Activated CD8-positive, alpha-beta memory T cell treated with anti-CD3 and anti-CD28 coated beads for 4 hours (primary cell): ENCODE measurements around the gene PDE4B.
"Not testable (repeated sequence)": the region's sequence is repeated elsewhere in the genome, so short reads cannot be mapped to it uniquely, and the experiment has no call there.

Experiments
- DNase-seq, 2 donors: peaks; one replicate each; pipeline ENCODE4 v3.0.0-alpha.2; 2020; ENCODE audit warnings: low read depth in 2 of 2

The PDE4B gene

DNA sequence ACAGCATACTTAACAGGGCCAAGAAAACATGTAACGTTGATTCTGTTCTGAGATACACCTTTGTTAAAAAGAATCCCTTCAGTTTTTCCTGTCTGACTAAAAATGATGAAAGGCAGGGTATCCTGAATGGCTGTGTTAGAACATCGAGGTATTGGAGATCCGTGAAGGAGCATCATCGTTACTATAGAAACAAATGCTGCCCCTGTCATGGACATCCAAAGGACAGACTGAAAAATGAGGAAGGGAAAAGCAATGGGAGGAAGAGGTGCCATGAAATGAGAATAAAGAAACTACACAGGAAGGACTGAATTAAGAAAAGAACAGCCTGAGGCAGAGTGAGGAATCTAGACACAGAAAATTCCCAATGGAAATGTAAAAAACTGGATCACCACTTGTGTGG, 257.9 kb downstream of the PDE4B start:
- DNase-seq = no peak

DNA sequence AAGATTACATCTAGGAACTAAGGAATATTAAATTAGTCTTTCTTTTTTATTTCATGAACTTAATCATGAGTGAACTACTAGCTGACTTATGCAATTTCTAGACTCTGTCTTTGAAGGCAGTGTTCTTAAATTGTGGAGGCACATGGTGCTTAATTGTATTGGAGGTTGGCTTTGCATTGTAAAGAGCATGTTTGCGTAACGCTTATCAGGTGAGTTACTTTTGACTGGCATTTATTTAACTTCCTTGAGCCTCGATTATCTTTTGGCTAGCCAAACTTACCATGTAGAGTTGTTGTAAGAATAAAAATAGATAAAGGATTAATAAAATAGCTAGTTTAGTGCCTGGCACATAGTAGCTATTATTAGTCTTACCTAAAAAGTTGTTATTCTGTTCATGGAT, 262.4 kb downstream of the PDE4B start:
- no peak for DNase-seq

DNA sequence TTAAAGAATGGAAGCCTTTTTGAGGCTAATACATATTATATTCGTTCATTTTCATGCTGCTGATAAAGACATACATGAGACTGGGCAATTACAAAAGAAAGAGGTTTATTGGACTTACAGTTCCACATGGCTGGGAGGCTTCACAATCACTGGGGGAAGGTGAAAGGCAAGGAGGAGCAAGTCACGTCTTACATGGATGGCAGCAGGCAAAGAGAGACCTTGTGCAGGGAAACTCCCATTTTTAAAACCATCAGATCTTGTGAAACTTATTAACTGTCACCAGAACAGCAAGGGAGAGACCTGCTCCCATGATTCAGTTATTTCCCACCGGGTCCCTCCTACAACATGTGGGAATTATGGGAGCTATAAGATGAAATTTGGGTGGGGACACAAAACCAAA, 264.8 kb downstream of the PDE4B start:
- DNase-seq = not testable (repeated sequence)

DNA sequence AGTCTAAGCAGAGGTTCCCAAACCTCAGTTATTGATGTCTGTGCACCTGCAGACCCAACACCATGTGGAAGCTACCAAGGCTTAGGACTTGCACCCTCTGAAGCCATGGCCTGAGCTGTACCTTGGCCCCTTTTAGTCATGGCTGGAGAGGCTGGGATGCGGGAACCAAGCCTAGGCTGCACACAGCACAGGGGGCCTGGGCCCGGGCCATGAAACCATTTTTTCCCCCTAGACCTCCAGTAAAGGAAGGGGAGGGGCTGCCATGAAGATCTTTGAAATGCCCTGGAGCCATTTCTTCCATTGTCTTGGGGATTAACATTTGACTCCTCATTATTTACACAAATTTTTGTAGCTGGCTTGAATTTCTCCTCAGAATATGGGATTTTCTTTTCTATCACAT, 265.9 kb downstream of the PDE4B start:
- no peak for DNase-seq

DNA sequence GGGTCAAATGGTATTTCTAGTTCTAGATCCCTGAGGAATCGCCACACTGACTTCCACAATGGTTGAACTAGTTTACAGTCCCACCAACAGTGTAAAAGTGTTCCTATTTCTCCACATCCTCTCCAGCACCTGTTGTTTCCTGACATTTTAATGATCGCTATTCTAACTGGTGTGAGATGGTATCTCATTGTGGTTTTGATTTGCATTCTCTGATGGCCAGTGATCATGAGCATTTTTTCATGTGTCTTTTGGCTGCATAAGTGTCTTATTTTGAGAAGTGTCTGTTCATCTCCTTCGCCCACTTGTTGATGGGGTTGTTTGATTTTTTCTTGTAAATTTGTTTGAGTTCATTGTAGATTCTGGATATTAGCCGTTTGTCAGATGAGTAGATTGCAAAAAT, 274.5 kb downstream of the PDE4B start:
- not testable (repeated sequence) for DNase-seq

DNA sequence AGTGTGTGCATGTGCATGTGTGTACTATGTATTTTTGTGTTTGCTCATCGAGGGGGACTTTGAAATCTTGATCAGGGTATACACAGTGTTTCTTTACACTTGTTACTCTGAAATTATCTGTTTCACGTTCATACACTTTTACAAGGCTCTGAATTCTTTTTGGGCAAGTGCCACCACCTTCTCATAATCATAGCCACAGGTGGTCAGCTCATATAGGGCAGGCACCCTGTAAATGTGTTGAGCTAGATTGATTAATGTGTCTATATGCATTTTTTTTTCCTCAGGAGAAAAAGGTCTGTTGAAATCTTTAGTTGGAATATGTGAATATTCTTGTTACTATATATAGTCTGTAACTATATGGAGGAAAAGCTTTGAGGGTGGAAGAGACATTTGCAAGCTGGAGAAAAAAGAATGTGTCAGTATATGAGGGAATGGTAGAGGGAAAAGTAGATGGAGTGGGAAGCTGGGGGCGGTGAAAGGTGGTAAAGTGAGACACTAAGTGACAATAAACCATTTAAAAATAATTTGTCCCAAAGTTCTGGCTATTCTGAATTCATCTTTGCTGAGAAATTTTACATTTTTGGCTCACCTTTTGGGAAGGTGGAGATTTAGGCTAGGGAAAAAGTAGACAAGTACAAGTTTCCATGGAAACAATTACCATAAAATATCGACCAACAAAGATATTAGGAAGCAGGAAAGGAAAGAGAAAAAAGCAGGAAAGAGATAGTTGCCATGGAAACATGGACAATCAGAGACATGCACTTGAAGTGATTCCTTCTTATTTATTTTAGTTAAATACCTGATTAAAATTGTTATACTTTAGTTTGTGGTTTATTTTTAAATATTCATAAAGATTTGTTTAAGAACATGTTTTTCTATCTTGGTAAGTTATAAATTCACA, 277.5 kb downstream of the PDE4B start:
- no peak for DNase-seq

DNA sequence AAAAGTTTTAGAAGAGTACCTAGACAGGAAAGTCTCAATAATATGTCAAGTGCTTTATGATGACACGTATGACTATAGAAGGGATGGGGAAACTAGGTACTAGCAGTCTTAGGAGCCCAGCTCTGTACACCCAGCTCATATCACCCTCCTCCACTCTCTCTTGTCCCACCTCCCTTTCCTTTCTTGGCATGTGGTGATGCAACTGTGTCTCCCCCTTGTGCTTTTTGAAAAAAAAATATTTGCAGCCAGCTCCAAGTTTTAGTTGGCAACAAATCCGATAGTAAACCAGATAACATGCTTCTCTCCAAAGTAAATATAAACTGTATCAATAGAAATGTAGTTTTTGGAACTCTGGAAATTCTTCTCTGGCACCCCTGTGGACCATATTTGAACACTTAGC, 280.7 kb downstream of the PDE4B start:
- no peak for DNase-seq

DNA sequence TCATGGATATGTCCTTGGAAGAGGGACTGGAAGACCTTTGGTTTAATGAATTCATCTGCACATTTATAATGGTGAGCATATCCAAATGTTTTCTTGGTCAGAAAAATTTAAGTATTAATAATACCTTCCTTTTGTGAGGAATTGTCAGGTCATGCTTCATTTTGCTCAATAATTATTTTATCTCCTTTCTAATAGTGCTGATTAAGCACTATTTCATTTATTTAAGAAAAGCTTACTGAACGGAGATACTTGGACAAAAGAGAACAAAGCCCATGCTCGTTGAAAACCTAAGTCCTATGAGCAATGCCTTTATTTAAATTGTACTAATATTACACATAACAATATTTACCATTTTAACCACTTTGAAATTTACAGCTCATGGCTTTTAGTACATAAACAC, 281.5 kb downstream of the PDE4B start:
- no peak for DNase-seq

DNA sequence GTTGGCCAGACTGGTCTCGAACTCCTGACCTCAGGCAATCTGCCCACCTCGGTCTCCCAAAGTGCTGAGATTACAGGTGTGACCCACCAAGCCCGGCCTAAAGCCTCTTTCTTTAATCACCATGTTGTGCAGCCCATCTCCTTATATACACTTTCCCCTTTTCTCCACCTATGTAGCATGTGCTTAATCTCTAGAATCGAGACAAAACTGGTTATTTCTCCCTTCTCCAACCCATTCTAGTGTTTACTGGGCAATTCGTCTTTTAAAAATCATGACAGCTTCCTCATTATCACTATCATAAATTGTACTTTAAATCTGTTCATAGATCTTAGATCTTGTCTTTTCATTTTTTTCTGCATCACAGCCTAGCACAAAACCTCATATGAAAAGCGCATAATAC, 285.7 kb downstream of the PDE4B start:
- DNase-seq = no peak

DNA sequence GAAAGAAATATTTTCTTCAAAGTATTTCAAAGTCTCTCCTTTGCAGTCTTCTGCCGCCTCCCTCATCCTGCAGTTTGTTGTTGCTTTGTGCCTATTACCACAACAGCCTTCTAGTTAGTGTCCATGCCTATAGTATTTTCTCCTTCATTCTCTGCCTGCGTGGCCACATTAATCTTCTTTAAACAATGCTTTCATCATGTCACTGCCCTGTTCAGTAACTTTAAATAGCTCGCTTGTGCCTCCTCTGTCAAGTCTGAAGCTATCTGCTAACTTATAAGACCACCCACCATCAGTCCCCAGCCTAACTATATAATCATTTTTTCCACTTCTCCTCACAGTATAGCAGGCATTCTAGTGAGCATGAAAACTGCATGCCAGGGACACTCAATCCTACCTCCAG, 290.3 kb downstream of the PDE4B start:
- DNase-seq = no peak

DNA sequence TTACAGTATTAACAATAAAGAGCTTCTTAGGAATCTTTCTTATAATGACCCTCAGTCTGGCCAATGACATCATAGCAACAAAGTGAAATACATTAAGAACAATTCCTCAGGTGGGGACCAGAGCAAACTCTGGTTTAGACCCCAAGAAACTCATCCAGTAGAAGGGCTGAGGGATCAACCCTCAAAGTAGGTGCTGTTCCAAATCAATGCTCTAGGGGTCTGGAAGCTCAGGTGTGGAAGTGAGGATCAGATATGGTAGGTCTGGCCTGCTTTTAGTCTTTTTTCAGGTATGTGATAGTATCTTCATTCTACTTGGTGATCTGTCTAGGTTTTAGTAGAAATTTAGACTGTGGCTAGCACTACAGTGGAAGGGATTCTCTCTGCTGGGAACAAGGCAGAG, 291.7 kb downstream of the PDE4B start:
- no peak for DNase-seq

DNA sequence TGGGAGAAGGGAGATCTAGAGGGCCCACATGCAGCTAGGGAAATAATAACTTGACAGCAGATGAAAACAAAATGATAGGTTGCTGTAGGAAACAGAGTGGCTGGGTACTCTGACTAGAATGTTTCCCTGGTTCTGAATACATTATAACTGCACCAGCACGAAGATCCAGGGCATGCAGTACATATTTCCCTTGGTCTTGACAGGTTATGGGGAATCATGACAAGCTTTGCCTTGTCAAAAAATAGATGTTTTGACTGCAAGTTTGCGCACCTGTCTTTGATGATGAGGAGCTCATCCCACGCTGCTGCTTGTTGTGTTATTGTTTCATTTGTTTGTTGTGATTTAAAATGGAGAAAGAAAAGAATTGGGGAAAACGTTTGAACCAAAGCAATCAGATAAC, 292.9 kb downstream of the PDE4B start:
- no peak for DNase-seq

DNA sequence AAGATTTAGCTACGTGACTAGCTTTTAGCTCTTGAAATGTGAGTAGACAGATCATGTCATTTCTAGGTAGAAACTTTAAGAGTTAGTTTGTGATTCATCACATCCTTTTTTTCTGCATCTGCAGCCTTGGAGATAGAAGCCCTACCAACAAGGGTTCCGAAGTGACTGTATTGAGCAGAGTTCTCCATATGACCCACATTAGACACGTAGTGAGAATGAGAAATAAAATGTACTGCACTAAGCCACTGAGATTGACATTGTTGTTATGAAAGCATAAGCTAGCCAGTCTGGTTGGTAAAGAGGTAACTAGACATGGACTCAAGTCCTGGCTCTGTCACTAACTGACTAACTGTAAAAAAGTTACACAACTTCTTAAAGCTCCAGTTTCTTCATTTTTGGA, 296.1 kb downstream of the PDE4B start:
- DNase-seq = no peak

DNA sequence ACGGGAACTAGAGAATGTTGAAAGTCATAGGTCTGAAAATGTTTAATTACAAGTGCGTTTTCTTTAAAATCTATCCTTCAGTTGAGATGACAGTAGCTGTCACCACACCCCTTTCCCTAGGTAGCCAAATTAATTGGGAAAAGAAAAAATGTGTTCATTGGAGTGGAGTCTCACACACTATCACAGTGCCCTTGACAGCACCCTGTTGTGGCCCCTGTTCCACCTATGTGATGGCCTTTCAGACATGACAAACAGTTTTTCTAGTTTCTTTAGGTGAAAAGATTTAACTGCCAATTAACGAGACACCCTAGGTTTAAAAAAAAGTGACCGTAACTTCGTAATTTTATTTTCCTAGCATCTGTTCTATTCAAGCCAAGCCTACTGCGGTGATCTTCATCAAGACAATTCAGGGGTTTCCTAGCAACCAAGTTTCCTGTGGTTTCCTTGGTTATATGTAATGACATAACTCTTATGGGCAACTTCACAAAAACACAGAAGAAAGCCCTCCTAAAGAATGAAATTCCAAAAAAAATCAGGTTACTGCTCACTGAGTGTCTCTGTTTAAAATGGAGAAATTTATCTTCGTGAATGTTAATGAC, 298.3 kb downstream of the PDE4B start:
- DNase-seq = no peak

DNA sequence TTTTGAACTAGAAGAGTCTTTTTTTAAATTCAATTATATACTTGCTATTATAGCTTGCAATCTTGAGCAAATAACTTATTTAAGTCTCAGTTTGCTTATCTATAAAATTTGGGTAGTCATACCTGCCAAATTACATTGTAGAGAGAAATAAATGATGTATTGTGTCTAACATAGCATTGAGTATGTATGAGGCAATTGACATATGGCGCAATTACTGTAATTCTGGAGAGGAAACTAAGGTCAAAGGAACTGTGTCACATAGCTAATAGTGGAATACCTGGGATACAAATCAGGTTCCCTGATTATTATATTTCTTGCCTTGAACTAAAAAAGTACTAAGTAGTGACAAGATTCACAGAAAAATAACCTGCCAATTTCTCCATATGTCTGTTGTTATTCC, 302.5 kb downstream of the PDE4B start:
- DNase-seq = no peak

DNA sequence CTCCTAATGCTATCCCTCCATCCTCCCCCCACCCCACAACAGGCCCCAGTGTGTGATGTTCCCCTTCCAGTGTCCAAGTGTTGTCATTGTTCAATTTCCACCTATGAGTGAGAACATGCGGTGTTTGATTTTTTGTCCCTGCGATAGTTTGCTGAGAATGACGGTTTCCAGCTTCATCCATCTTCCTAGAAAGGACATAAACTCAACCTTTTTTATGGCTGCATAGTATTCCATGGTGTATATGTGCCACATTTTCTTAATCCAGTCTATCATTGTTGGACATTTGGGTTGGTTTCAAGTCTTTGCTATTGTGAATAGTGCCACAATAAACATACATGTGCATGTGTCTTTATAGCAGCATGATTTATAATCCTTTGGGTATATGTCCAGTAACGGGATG, 308.3 kb downstream of the PDE4B start:
- not testable (repeated sequence) for DNase-seq

DNA sequence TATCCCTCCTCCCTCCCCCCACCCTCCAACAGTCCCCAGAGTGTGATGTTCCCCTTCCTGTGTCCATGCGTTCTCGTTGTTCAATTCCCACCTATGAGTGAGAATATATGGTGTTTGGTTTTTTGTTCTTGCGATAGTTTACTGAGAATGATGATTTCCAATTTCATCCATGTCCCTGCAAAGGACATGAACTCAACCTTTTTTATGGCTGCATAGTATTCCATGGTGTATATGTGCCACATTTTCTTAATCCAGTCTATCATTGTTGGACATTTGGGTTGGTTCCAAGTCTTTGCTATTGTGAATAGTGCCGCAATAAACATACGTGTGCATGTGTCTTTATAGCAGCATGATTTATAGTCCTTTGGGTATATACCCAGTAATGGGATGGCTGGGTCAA, 311.4 kb downstream of the PDE4B start:
- not testable (repeated sequence) for DNase-seq

DNA sequence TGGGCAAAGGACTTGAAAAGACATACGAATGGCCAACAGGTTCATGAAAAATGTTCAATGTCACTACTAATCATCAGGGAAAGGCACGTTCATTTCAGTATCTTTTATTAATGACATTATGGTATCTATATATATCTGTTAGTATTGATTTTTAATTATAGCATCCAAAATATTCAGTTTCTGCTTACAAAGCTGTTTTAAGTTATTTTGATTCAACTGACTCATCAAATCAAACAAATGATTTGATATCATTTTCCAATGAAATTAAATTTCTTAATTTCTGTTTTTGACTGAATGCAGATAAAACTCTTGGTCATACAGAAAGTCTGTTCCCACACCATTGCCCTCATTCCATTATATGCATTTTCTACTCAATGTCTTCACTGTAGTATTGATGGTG, 315.9 kb downstream of the PDE4B start:
- no peak for DNase-seq

DNA sequence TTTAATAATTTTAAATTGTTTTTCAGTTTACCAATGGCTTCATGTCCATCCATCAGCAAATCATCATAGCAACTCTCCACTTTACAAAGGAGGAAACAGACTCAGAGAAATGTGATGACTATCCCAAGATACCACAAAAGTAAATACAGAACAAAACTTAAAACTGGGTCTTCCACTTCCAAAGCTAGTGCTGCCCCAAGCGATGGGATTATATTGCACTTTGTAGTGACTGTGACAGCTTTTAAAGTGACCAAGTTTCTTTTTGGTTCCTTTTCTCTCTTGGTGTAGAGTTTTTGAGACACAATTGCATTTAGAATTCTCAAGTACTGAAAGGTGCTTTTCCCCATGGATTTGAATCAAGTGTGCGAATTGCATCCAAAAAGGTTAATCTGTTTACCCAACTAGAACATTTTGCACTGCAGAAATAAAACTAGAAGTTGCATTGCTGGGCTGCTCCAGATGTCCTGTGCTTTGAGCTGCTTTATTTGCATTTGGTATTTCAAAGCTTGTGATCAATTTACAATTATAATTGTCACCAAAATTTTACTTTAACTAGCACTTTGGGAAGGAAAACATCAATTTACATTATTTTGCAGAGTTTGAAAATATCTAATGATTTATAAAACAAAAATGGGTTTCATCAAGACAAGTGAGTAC, 320.2 kb downstream of the PDE4B start:
- DNase-seq = no peak

DNA sequence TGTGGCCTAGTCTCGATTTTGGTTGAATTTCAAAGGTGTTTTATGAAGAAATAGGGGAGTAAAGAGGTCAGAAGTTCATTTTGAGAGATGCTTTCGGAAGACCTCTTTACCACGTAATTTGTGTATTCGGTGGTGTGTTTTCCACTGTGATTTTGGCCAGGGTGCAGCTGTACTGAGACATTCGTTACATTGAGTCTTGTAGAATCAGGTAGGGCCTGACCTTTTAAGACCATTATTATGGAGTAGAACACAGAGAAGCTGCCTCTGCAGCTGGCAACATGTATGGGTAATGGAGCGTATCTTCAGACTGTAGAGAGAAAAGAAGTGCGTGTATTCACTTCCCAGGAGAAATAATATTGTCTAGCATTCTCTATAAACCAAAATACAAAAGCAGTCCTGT, 326.5 kb downstream of the PDE4B start:
- DNase-seq = no peak

DNA sequence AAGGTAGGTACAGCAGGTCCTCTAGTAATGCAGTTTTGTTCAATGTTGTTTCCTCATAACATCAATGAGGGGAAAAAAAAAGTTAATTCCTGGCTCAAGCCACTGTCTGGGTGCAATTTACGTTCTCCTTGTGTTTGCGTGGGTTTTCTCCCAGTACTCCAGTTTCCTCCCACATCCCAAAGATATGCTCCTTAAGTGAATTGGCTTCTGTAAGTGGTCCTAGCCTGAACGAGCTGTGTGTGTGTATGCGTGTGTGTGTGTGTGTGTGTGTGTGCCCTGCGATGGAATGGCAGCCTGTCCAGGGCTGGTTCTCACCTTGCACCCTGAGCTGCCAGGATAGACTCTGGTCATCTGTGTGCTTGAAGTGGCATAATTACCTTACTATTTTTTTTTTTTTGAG, 332.0 kb downstream of the PDE4B start:
- DNase-seq = no peak

DNA sequence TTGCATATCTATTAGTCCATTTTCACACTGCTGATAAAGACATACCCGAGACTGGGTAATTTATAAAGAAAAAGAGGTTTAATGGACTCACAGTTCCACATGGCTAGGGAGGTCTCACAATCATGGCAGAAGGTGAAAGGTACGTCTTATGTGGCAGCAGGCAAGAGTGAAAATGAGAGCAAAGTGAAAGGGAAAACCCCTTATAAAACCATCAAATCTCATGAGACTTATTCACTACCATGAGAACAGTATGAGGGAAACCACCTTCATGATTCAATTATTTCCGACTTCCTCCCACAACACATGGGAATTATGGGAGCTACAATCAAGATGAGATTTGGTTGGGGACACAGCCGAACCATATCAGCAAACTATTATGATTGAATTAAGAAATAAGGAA, 335.9 kb downstream of the PDE4B start:
- not testable (repeated sequence) for DNase-seq

DNA sequence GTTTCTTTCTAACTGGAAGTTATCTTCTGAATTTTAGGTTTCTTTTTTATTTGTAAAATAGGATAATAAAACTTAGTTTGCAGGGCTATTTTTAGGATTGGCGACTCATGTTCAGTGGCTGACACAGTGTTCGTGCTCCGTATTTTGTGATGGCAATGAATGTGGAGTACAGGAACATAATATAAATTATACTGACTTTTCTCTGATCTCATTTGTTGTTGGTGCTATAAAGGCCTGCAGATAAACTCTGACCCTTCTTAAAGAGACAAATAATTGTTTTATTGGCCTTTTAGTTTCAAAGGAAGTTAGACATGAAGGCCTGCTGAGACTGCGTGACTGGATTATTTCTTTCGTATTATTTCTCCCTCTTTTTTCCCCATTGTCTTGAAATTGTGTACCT, 339.6 kb downstream of the PDE4B start:
- DNase-seq = no peak
